GM18505 (cell line): ENCODE data around the gene CSNK1G1.

Source experiments
- ATAC-seq: cut with Tn5 transposase; IDR thresholded peaks from one replicate; pipeline ENCODE4 v1.9.1; 2021; ENCODE audit not compliant: unreplicated experiment
- POLR2A ChIP-seq: IDR thresholded peaks from 4 replicates; pipeline ENCODE4 v1.6.1; 2011; ENCODE audit warnings: borderline replicate concordance; ENCODE audit not compliant: insufficient read depth, insufficient read length; ENCODE audit errors: extremely low read depth

Gene CSNK1G1

DNA sequence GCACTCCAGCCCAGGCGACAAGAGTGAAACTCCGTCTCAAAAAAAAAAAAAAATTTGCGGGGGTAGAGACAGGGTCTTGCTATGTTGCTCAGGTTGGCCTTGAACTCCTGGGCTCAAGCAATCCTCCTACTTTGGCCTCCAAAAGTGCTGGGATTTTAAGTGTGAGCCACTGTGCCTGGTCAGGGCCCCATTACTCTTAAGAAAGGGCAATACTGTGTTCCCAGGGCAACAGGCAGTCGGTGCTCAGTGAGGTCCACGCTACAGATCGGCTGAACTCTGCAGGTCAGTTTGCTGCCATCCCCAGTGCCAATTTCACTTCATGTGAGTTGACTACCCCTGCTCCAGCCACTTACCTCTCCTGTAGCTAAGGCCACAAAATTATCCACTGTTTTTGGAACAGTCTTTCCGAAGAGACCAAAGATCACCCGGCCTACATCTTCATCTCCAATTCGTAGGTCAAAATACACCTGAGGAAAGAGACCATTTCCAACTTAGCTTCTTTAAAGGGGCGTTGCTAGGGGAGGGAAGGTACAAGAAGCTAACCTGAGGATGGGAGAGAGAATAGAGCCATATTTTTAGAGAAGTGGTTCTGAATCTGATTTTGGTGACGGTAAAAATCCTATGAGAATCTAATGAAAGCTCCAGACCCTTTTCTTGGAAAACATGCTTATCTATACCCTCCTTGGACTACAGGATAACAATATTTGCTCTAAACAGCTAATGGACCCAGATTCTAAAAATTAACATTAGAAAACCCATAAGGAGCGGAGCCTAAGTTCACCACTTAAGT, 194.1 kb downstream of the CSNK1G1 start:
- TF ChIP-seq POLR2A, result no peak
- ATAC-seq, result no peak

DNA sequence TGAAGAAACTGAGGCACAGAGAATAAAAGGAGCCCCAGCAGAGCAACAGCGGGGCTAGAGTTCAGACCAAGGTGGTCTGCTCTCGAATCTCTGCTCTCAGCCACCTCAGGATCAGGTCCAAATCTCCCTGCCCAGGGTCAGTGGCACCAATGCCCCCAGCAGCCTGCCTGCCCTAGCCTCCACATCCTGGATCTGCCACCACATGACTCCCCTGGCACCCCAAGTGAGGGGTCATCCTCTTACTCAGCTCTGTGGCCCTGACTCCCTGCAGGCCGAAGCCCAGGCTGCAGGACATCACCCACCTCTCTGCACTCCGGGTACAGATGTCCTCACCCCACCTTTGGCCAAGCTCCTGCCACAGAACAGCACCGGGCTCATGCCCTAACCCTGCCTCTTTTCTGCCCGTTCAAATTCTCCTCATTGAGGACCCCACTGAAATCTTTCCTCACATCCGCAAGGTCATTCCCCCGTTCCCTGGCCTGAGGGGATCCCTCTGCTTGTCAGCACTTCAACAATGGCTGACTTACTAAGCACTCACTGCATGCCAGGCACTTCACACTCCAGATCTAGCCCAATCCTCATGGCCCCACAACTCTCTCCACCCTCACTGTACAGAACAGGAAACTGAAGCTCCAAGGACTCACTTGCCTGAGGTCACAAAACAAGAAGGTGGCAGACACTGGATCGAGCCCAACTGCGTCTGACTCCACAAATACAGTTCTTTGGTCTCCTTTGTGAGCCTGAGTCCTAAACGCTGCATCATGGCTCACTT, 197.4 kb downstream of the CSNK1G1 start:
- no peak for ATAC-seq
- no peak for TF ChIP-seq POLR2A

DNA sequence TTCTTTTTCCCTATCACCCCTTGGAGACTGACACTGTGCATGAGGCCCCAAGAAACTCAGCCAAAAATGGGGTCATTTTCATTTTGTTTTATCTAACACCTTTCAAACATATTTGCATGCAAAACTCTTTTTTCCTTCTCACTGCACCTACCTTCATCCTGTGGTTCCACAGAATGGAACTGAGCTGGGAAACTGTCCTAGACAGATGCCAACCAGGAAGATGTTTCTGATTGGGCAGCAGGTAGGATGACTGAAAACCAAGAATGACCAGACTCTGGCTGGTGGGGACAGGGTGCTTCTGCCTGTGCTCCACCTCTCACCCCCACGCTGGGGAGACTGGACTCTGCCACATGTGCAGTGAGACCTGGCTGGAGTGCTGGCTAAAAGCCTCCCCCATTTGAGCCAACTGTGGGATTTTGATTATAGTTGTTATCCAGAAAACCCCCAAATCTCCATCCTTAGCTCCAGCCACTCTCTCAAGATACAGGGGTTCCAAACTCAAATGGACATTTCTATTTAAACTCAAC, 198.3 kb downstream of the CSNK1G1 start:
- peak; percentile 38 for TF ChIP-seq POLR2A
- no peak for ATAC-seq

GRCh38 chr15:64156652-64157331, 199.2 kb downstream of the CSNK1G1 start:
- no peak for ATAC-seq
- no peak for TF ChIP-seq POLR2A

GRCh38 chr15:64155802-64156651, 199.9 kb downstream of the CSNK1G1 start:
- peak; percentile 13 for TF ChIP-seq POLR2A
- no peak for ATAC-seq

- peak; percentile 48 for ATAC-seq
- TF ChIP-seq POLR2A, result peak; percentile 50
These were observed 202.2 kb downstream of the CSNK1G1 start for GRCh38 chr15:64153480-64154367.

DNA sequence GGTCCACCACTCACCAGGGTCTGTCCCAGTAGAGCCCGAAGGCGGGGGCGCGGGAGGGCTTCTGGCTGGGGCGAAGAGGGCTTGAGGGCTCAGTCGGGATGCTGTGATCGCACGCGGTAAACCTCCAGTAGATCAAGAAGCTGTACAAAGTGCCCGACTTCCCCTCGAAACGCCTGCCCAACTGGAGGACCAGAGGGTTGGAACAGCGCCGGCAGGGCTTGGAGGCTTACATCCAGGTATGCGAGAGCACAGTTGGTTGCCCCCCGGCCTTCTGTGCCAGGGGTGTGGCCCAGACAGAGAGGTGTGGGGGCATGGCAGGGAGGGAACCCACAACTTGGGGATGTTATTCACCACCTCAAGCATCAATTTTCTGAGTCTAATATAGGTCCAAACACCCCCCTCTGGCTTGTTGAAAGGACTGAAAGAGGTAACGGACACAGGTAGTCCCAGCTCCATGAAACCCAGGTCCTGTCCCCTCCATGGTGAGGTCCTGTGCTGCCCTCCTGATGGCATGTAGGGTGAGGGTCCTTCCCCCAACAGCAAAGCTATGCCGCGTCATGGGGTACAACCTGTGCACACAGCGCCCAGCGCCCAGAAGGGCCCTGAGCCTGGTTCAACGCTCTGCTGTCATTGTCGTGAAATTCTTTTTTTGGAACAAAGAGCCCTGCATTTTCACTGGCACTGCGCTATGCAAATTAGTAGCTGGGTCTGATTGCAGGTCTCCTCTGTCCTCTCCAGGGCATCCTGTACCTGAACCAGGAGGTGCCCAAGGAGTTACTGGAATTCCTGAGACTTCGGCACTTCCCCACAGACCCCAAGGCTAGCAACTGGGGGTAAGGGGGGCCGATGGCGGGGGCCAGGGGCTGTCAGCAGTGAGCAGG, 203.2 kb downstream of the CSNK1G1 start:
- peak; percentile 14 for ATAC-seq
- TF ChIP-seq POLR2A, result no peak

DNA sequence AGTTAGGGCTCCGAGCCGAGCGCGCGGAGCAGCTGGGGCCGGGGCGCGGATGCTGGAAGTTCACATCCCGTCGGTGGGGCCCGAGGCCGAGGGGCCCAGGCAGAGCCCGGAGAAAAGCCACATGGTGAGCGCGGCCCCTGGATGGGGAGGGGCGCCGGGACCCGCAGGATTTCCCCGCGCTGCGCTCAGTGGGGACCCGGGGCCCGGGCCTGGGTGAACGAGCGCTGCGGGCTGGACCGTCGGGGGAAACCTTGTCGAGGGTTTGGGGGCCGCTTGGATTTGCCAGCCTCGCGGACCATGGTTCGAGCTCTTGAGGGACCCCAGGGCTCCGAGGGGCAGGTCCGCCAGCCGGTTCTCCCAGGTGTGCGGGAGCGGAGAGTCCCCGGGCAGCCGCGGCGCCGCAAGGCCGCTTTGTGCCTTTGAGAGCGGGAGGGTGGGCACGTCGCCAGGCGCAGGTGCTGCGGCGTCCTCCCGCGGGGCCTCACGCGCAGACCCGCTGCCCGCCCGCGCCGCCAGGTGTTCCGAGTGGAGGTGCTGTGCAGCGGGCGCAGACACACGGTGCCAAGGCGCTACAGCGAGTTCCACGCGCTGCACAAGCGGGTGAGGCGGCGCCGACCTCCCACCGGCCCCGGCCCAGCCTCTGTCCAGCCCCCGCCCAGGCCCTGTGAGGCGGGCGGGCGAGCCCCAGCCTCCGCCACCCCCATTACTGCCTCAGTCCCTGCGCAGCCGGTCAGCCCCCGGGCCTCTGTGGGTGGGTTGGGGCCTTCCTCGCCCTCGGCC, 204.1 kb downstream of the CSNK1G1 start, which contains the start of gene SNX22:
SNX22 (plus strand) TSS at position 5 of the 780 bp plus-strand sequence; CDS start at position 50, 45 bp downstream.
- ATAC-seq, result peak; percentile 11
- TF ChIP-seq POLR2A, result peak; percentile 65

GRCh38 chr15:64149893-64150578, 205.9 kb downstream of the CSNK1G1 start:
- TF ChIP-seq POLR2A, result no peak
- no peak for ATAC-seq

DNA sequence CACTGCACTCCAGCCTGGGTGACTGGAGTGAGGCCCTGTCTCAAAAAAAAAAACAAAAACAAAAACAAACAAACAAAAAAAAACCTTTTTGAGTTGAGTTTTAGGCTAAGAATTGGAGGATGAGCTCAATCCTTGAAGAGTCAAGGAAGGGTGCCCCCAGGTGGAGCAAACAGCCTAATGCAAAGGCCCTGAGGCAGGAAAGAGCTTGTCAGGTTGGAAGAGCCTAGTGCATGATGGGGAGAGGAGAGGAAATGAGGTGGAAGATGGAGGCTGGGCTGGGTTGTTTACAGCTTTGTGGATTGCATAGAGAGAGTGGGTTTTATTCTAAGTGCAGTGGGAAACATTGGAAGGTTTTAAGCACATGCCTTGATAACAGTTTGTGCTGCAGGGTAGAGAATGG, 206.5 kb downstream of the CSNK1G1 start:
- no peak for TF ChIP-seq POLR2A
- no peak for ATAC-seq

- ATAC-seq, result no peak
- TF ChIP-seq POLR2A, result no peak
These were observed 207.4 kb downstream of the CSNK1G1 start for GRCh38 chr15:64148581-64148980.
